Smooth muscle cell (in vitro differentiated cells): Measurements from ENCODE around the gene ITCH. TPM values are rescaled to one million over a fixed set of nuclear protein-coding genes. Genes with fewer than 3 reads are reported as not detected.
A peak's percentile ranks its signal among the peaks of the same experiment; 100 is the strongest.

Source experiments
- DNase-seq: peaks from one replicate; lab custom pipeline; 2025; ENCODE audit not compliant: unreplicated experiment; lab: John Stamatoyannopoulos, UW
- H2AFZ ChIP-seq: fragments of 200-600 bp; sonication (generic); 2 replicates; pipeline ENCODE4 v1.6.0; 2016; ENCODE audit warnings: antibody characterized with exemption, low read depth, mild to moderate bottlenecking
- H3F3A ChIP-seq: fragments of 200-600 bp; sonication (generic); 2 replicates; pipeline ENCODE4 v1.6.0; 2017; ENCODE audit warnings: antibody characterized with exemption, low read depth
- H3K27ac ChIP-seq: fragments of 200-600 bp; sonication (generic); 2 replicates; pipeline ENCODE4 v1.5.1; 2016; ENCODE audit warnings: low read depth, mild to moderate bottlenecking
- H3K27me3 ChIP-seq: fragments of 200-600 bp; sonication (generic); 2 replicates; pipeline ENCODE4 v1.6.1; 2016; ENCODE audit warnings: low read depth, mild to moderate bottlenecking
- H3K36me3 ChIP-seq: fragments of 200-600 bp; sonication (generic); 2 replicates; pipeline ENCODE4 v1.5.1; 2016; ENCODE audit warnings: low read depth
- H3K4me1 ChIP-seq: fragments of 200-600 bp; sonication (generic); 2 replicates; pipeline ENCODE4 v1.5.1; 2016; ENCODE audit warnings: low read depth
- H3K4me2 ChIP-seq: fragments of 200-600 bp; sonication (generic); 2 replicates; pipeline ENCODE4 v1.6.0; 2016; ENCODE audit warnings: mild to moderate bottlenecking
- H3K4me3 ChIP-seq: fragments of 200-600 bp; sonication (generic); 2 replicates; pipeline ENCODE4 v1.5.1; 2016; ENCODE audit warnings: mild to moderate bottlenecking
- H3K79me2 ChIP-seq: fragments of 200-600 bp; sonication (generic); 2 replicates; pipeline ENCODE4 v1.6.0; 2016; ENCODE audit warnings: low read depth, mild to moderate bottlenecking
- H3K9ac ChIP-seq: fragments of 200-600 bp; sonication (generic); 2 replicates; pipeline ENCODE4 v1.6.0; 2016; ENCODE audit warnings: low read depth
- H3K9me3 ChIP-seq: fragments of 200-600 bp; sonication (generic); replicated peaks from 2 replicates; pipeline ENCODE4 v1.5.1; 2016; ENCODE audit warnings: low read depth
- H4K20me1 ChIP-seq: fragments of 200-600 bp; sonication (generic); 2 replicates; pipeline ENCODE4 v1.6.0; 2016; ENCODE audit warnings: low read depth
- CTCF ChIP-seq: fragments of 200-600 bp; sonication (generic); IDR thresholded peaks from 2 replicates; pipeline ENCODE4 v1.5.1; 2017; ENCODE audit warnings: borderline replicate concordance, mild to moderate bottlenecking, antibody characterized with exemption; ENCODE audit not compliant: insufficient read depth, poor library complexity, severe bottlenecking
- WGBS: methylation state at CpG from one replicate; pipeline ENCODE4 v1.1.7; 2016; ENCODE audit warnings: low lambda C conversion rate; 5-methylcytosine and 5-hydroxymethylcytosine counted together
- polyA plus RNA-seq: library from polyadenylated mRNA; unstranded; fragments of >200 nt; fragmentation: Nextera tagmentation; extraction: Ambion mirVana; gene quantifications from 2 replicates; pipeline ENCODE4 v1.2.1, GENCODE V29; 2016
- total RNA-seq: library from RNA; depleted of rRNA; stranded (reverse); fragments of >200 nt; gene quantifications from 2 replicates; pipeline ENCODE4 v1.2.3, GENCODE V29; 2014

ITCH gene
- total and polyA plus RNA-seq, 2 experiments from 2014 or later, result 21.9 to 96.7 TPM

- Histone ChIP-seq H3K79me2 (peaks cover 71% of the 10 kb centered on the region), H3K27me3 (no peaks in the 10 kb centered on the region), H3K4me3 (no peak overlapping the region), H3K27ac (peak overlapping the region; percentile 71), H3K4me2 (peak overlapping the region; percentile 23), H3F3A (peaks cover 9% of the 10 kb centered on the region), H3K9ac (no peak overlapping the region), H2AFZ (no peak overlapping the region), H4K20me1 (peaks cover 96% of the 10 kb centered on the region), H3K9me3 (no peaks in the 10 kb centered on the region), H3K4me1 (no peaks in the 10 kb centered on the region), H3K36me3 (no peaks in the 10 kb centered on the region)
- no peak for DNase-seq
- WGBS, result 53% methylated on average over 17 of the region's 17 CpGs
- TF ChIP-seq CTCF, result peak; percentile 44
These were observed 160.1 kb downstream of the ITCH start for GRCh38 chr20:34522969-34523871.

- Histone ChIP-seq H3K36me3 (no peaks in the 10 kb centered on the region), H3K27me3 (no peaks in the 10 kb centered on the region), H3F3A (peaks cover 9% of the 10 kb centered on the region), H3K4me3 (no peak overlapping the region), H3K4me1 (no peaks in the 10 kb centered on the region), H3K9me3 (no peaks in the 10 kb centered on the region), H3K79me2 (peaks cover 59% of the 10 kb centered on the region), H4K20me1 (peaks cover 96% of the 10 kb centered on the region), H2AFZ (no peak overlapping the region), H3K27ac (peak overlapping the region; percentile 71), H3K9ac (no peak overlapping the region), H3K4me2 (no peak overlapping the region)
- TF ChIP-seq CTCF, result no peak
- no peak for DNase-seq
- WGBS, result 97% methylated on average over 11 of the region's 11 CpGs
These were observed 161.4 kb downstream of the ITCH start for GRCh38 chr20:34524426-34524825.

- no peaks in the 10 kb centered on the region for H3K4me1 ChIP-seq
- TF ChIP-seq CTCF, result no peak
- H3K79me2 ChIP-seq, result peaks cover 58% of the 10 kb centered on the region
- peaks cover 96% of the 10 kb centered on the region for H4K20me1 ChIP-seq
- peaks cover 9% of the 10 kb centered on the region for H3F3A ChIP-seq
- H2AFZ ChIP-seq, result no peak overlapping the region
- H3K4me2 ChIP-seq, result peak overlapping the region; percentile 48
- WGBS, result 80% methylated on average over 7 of the region's 7 CpGs
- H3K27ac ChIP-seq, result peak overlapping the region; percentile 71
- no peaks in the 10 kb centered on the region for H3K27me3 ChIP-seq
- no peaks in the 10 kb centered on the region for H3K9me3 ChIP-seq
- H3K9ac ChIP-seq, result peak overlapping the region; percentile 14
- no peak for DNase-seq
- no peak overlapping the region for H3K4me3 ChIP-seq
- no peaks in the 10 kb centered on the region for H3K36me3 ChIP-seq
These were observed 162.3 kb downstream of the ITCH start for GRCh38 chr20:34525342-34525708.
